GM10266 (cell line): ENCODE measurements around the gene RSF1.

Experiments
- DNase-seq: peaks from one replicate; pipeline ENCODE4 v3.0.0; 2012; ENCODE audit errors: extremely low spot score
- TF ChIP-seq, protein P1 (sequence below): IDR thresholded peaks from 2 replicates; pipeline ENCODE4 v1.5.1; 2012; ENCODE audit warnings: mild to moderate bottlenecking, low read depth; ENCODE audit not compliant: control insufficient read depth, insufficient read depth; ENCODE audit errors: missing control alignments

RSF1 gene

GRCh38 chr11:77730789-77731188 lies 89.7 kb downstream of the RSF1 start:
- DNase-seq: no peak
- TF ChIP-seq, protein P1, sequence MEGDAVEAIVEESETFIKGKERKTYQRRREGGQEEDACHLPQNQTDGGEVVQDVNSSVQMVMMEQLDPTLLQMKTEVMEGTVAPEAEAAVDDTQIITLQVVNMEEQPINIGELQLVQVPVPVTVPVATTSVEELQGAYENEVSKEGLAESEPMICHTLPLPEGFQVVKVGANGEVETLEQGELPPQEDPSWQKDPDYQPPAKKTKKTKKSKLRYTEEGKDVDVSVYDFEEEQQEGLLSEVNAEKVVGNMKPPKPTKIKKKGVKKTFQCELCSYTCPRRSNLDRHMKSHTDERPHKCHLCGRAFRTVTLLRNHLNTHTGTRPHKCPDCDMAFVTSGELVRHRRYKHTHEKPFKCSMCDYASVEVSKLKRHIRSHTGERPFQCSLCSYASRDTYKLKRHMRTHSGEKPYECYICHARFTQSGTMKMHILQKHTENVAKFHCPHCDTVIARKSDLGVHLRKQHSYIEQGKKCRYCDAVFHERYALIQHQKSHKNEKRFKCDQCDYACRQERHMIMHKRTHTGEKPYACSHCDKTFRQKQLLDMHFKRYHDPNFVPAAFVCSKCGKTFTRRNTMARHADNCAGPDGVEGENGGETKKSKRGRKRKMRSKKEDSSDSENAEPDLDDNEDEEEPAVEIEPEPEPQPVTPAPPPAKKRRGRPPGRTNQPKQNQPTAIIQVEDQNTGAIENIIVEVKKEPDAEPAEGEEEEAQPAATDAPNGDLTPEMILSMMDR: no peak

DNA sequence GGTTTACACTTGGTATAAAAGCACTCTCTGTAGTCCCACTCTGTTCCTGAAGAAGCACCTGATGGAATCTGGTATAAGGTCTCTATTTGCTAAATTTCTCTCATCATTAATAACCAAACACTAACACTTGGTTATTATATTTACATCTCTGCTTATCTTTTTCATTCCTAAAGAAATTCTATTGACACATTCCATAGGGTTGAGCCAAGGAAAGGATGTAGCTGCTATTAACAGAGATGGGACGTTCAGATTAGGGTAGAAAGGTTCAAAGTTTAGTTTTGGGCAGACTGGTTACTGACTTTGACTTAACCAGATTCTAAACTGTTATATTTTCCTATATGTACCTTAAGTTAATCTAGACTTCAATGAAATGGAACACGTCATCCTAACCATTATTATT lies 91.5 kb downstream of the RSF1 start:
- TF ChIP-seq, protein P1: no peak

GRCh38 chr11:77728203-77728786 lies 92.2 kb downstream of the RSF1 start:
- TF ChIP-seq, protein P1: no peak
- DNase-seq: no peak

More for the DNA sequence above, 91.5 kb downstream of the RSF1 start:
- no peak for DNase-seq

DNA sequence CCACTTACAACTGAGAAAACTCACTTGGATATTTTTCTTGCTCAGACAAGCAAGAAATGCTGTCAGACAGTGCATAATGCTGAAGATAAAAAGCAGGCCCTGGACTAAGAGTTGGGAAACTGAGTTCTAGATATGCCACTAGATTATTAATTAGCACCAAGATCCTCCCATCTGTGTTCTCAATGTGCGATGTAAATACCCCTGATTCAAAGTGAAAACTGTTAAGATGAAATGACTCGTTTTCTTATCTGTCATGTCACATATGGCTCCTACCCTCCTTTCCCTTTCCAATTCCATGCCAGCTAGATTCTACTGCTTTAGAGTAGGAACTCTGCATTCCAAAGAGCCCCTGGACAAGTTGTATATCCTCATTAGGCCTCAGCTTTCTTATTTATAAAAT lies 94.0 kb downstream of the RSF1 start:
- peak; percentile 23 for DNase-seq
- TF ChIP-seq, protein P1: no peak

DNA sequence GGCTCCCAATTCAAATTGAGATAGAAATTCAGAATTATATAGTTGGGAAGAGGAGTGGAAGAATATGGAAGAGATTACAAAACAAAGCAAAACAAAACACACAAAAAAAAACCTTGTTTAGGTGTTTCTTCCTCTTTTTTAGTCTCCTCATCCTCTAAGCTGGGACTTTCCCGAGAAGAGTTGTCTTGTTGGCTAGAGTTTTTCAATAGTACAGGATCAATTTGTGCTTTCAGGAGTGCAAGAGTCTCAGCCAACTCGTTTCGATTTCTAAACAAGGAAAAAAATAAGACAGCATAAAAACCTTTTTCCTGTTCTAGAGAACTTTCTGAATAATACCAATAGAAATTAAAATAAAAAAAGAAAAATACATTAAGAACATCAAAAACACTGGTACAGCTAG lies 95.1 kb downstream of the RSF1 start:
- DNase-seq: peak; percentile 46
- TF ChIP-seq, protein P1: no peak

DNA sequence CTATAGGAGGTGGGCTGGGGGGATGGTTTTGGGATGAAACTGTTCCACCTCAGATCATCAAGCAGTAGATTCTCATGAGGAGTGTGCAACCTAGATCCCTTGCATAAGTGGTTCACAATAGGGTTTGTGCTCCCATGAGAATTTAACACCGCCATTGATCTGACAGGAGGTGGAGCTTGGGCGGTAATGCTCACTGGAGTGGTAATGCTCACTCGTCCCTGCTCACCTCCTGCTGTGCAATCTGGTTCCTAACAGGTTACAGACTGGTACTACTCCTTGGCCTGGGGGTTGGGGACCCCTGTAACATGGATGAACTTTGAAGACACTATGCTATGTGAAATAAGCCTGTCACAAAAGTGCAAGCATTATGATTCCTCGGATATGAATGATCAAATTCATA lies 95.9 kb downstream of the RSF1 start:
- TF ChIP-seq, protein P1: no peak

DNA sequence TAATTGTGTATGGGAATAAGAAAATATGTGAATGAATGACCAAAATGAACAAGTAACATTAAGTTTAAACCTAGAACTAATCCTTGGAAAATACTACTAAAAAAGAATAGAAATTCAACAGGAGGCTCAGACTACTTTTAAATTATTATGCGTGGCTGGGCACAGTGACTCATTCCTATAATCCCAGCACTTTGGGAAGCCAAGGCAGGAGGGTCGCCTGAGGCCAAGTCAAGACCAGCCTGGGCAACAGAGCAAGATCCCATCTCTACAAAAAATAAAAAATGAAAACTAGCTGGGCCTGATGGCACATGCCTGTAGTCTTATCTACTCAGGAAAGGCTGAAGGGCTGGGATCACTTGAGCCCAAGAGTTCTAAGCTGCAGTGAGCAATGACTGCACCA lies 97.5 kb downstream of the RSF1 start:
- TF ChIP-seq, protein P1: no peak
- DNase-seq: no peak

More for the DNA sequence above, 95.9 kb downstream of the RSF1 start:
- DNase-seq: no peak
